Astrocyte of the hippocampus (primary cell): ENCODE results near the gene MTRF1.
"Not testable (repeated sequence)": the region's sequence is repeated elsewhere in the genome, so short reads cannot be mapped to it uniquely, and the experiment has no call there.

Experiments
- DNase-seq: peaks from one replicate; pipeline ENCODE4 v3.0.0; 2011; ENCODE audit warnings: low read depth, low spot score

MTRF1 gene

GRCh38 chr13:41279156-41279555 lies 15.8 kb upstream of the MTRF1 start:
- DNase-seq = not testable (repeated sequence)

GRCh38 chr13:41276824-41277223 lies 13.4 kb upstream of the MTRF1 start:
- DNase-seq = no peak

- no peak for DNase-seq
Measured at GRCh38 chr13:41274881-41275280, 11.5 kb upstream of the MTRF1 start.

- DNase-seq = no peak
Measured at GRCh38 chr13:41273831-41274441, 10.6 kb upstream of the MTRF1 start.

- DNase-seq = no peak
Measured at GRCh38 chr13:41271456-41272285, 8.3 kb upstream of the MTRF1 start.

GRCh38 chr13:41268764-41269163 lies 5.4 kb upstream of the MTRF1 start:
- DNase-seq = peak; percentile 26

- peak; percentile 56 for DNase-seq
Measured at GRCh38 chr13:41267106-41267505, 3.7 kb upstream of the MTRF1 start.

- no peak for DNase-seq
Measured at GRCh38 chr13:41259875-41260501, 3.4 kb downstream of the MTRF1 start.

- no peak for DNase-seq
Measured at GRCh38 chr13:41257535-41257934, 5.8 kb downstream of the MTRF1 start.

- no peak for DNase-seq
Measured at GRCh38 chr13:41254902-41255301, 8.5 kb downstream of the MTRF1 start.

GRCh38 chr13:41250993-41251392 lies 12.4 kb downstream of the MTRF1 start:
- DNase-seq = no peak

GRCh38 chr13:41246969-41247680 lies 16.3 kb downstream of the MTRF1 start:
- DNase-seq = no peak

GRCh38 chr13:41244556-41244955 lies 18.8 kb downstream of the MTRF1 start:
- DNase-seq = no peak

- no peak for DNase-seq
Measured at GRCh38 chr13:41241626-41242025, 21.8 kb downstream of the MTRF1 start.

GRCh38 chr13:41236369-41236768 lies 27.0 kb downstream of the MTRF1 start:
- DNase-seq = no peak

- DNase-seq = no peak
Measured at GRCh38 chr13:41232578-41233480, 30.5 kb downstream of the MTRF1 start.

GRCh38 chr13:41231786-41232185 lies 31.6 kb downstream of the MTRF1 start:
- peak; percentile 26 for DNase-seq

GRCh38 chr13:41231025-41231677 lies 32.2 kb downstream of the MTRF1 start:
- no peak for DNase-seq

GRCh38 chr13:41229356-41229755 lies 34.0 kb downstream of the MTRF1 start:
- DNase-seq = no peak
